Right forelimb (tissue), 1 donor: ENCODE measurements around the gene CHPF.
A peak's percentile ranks its signal among the peaks of the same experiment; 100 is the strongest.

Experiments used
- DNase-seq: peaks from one replicate; pipeline ENCODE4 v3.0.0-alpha.2; 2018

The CHPF gene

DNA sequence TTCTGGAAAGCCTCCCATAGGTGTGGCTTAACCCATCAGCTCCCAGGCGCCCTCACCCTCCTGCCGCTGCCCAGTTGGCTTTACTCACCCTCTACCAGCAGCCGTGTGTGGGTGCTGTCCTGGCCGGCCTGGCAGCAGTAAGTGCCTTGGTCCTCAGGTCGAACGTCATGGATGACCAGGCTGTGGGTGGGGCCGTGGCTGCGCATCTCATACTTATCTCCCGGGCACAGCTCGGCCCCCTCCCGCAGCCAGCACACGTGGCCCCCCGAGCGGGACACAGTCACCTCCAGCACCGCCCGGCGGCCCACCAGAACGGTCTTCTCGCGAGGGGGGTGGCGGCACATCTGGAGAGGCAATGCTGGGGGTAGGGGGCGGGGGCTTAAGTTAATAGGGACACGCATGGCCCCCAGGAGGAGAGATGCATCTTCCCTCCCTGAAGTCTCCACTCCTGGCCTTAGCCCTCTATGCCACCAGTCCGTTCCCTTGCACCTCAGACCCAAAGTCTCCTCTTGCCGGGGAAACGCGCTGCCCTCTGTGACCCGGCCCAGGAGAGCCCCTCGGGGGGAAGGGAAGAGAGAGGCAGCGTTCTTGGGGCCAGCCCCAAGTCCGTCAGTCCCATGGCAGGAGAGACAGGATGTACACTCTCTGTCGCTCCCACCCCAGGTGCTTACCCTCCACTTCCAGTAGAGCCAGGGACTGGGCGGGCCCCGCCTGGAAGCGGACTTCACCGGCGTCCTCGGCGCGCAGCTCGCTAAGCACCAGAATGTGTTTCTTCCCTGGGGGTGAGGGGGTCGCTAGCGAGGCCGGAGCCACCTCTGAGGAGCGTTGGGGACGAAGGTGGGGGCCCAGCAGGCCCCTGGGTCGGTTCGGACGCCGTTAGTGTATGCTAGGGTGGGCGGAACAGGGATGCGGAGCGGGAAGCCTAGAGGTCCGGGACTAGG, 8.1 kb upstream of the CHPF start:
- no peak for DNase-seq

DNA sequence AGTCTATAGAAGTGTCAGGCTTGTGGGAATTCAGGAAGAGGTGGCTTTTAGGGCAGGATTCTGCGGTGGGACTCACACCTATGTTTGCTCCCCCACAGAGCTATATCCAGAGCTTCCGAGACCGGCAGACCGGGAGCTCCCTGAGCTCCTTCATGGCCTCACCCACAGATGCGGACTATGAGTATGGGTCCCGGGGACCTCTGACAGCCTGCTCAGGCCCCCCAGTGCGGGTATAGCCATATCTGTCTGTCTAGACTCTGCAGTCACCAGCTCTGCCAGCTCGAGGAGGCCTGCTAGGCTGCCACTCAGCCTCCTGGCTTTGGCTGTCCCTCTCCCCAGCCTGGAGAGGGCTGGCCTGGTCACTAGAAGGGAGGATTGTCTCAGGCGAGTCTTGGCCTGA, 6.0 kb upstream of the CHPF start:
- no peak for DNase-seq

DNA sequence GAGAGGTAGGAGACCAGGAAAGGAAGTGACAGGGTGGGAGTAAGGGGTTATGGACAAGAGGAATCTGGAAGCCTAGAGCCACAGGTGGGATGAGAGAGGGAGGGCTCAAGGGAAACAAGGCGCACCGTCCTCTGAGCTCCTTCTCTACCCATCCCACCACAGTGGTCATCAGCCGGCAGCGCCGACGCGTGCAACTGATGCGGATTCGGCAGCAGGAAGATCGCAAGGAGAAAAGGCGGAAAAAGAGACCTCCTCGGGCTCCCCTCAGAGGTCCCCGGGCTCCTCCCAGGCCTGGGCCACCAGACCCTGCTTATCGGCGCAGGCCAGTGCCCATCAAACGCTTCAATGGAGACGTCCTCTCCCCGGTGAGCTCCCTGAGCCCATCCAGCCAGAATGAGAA, 5.4 kb upstream of the CHPF start:
- no peak for DNase-seq

DNA sequence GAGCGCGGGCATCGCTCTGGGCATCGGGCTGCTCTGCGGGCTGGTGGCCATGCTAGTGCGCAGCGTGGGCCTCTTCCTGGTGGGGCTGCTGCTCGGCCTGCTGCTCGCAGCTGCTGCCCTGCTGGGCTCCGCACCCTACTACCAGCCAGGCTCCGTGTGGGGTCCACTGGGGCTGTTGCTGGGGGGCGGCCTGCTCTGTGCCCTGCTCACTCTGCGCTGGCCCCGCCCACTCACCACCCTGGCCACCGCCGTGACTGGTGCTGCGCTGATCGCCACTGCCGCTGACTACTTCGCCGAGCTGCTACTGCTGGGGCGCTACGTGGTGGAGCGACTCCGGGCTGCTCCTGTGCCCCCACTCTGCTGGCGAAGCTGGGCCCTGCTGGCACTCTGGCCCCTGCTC, 4.0 kb upstream of the CHPF start:
- DNase-seq = no peak

DNA sequence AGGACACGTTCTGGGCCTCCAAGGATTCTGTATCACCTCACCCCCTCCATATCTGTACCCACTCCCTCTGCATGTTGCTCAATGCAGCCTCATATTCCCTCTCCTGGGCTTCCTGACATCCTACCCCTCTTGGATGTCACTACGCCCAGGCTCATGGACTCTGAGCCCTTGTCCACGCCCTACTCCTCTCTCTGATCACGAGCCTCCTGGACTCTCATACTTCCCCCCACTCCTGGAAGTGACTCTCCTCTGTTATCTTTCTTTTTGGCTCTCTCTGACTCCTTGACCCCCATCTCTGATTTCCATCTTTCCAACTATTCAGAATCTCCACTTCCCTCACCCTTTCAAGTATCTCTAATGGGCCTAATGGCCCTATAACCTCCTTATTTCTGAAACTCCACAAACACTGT, 2.3 kb upstream of the CHPF start:
- DNase-seq = no peak

DNA sequence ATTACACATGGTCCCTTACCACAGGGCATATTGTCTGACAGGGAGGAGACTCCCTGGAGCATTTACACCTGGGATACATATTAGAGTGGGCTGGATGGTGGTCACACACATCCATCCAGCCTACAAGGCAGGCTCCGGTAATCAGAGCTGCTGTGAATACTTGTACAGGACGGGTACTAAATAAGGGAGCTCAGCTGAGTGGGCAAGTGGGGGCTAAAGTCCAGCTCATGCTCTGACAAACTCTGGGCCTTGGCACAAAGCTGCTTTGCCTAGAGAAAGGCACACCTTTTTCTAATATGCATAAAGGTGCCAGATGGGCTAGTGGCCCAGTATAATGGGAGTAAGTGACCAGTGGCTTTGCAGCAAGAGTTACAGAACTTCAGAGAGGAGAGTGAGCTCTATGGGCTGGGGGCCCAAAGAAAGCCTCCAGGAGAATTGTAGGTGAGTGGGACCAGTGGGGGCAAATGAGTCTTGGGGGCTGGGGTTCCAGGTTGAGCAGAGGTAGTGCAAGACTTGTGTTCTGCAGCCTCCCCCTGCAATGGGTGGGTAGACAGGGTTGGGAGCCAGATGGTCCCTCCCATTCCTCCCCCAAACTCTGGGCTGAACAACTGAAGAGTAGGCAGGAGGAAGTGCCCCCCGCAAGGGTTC, 1.8 kb upstream of the CHPF start:
- no peak for DNase-seq

DNA sequence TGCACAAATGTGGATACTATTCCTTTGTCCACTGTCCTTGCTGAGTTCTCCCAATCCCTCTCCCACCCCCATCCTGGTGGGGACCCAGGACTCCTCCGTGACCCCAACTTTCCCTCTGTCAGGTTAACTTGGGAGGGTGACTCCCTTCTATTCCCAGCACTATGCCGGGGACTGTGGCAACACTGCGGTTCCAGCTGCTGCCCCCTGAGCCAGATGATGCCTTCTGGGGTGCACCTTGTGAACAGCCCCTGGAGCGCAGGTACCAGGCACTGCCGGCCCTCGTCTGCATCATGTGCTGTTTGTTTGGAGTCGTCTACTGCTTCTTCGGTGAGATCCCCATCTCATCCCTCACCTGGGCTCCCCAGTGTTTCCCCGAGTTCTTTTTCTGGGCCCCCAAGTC, 958 bp upstream of the CHPF start:
- no peak for DNase-seq

DNA sequence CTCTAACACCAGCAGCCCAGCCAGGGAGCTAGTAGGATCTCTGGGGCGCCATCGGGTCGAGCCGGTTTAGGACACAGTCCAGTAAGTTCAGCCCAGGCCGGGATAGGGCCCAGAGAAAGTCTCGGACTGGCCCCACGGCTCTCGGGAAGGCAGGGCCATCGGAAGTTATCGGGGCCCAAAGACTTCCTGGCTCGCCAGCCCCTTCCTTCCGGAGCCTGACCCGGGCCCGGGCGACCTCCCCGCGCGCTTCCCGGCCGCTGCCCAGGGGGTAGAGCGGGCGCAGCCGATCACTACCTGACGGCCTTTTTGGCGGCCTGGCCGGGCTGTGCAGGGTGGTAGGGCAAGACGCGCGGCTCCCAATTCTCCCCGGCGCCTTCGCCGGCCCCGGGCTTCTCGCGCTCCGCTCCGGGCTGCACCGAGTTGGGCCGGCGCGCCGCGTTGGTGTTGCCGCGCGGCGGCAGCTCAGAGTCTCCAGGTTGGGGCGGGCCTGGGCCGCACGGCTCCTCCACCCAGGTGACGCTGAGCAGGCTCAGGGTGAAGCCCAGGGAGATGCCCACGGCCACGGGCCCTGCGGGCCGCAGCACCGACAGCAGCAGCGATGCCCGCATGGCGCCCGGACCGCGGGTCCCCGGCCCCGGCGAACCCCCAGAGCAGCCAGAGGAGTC, 546 bp downstream of the CHPF start:
- DNase-seq = no peak

DNA sequence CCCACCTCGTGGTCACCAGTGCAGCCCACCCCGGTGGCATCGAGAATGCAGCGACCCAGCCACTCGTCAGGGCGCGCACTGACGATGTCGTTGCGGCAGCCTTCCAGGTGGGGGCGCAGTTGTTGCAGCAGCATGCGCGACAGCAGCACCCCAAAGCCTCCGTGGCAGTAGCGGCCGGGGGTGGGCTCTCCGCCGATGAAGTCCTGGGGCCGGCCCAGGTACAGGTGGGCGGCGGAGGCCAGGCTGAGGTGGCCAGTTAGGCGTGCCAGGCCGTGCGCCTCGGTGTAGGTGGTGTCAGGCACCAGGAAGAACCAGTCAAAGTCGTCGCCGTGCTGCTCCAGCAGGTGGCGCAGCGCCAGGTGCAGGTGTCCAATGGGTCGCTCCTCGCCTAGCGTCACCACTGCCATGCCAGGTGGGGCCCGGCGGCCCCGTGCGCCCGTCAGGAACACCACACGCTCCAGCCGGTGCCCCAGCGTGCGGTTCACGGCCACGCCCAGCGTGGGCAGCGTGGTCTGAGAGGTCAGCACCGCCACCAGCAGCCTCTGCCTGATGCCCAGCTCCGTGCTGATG, 1.9 kb downstream of the CHPF start:
- DNase-seq = peak; percentile 86

DNA sequence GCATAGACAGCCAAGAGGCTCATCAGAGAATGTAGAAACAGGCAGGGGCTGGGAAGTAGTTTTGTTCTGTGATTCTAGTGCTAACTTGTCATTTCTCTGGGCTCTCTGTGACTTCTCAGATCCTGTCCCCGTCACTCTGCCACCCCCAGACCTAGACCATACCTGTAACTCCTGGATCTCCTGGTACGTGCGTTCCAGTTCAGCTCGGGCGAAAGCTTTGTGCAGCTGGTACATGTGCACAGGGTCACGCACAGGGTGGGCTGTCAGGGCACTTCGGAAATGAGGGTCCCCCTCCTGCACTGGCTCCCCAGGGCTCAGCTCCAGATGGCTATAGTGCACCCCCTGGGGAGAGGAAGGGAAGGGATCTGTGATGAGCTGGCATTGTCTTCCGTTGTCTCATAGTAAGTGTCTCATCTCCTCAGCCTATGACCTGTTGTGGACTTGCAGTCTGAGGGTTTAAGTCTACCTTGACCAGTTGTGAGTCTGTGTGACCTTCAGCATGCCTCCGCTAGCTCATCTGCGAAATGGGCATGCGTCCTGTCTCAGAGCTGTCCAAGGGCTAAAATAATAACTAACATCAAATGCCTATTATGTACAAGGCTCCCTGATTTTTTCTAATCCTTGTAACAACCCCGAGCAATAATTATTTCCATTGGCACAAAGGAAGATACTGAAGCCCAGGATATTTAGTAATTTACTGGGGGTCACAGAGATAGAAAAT, 2.7 kb downstream of the CHPF start:
- DNase-seq = no peak

DNA sequence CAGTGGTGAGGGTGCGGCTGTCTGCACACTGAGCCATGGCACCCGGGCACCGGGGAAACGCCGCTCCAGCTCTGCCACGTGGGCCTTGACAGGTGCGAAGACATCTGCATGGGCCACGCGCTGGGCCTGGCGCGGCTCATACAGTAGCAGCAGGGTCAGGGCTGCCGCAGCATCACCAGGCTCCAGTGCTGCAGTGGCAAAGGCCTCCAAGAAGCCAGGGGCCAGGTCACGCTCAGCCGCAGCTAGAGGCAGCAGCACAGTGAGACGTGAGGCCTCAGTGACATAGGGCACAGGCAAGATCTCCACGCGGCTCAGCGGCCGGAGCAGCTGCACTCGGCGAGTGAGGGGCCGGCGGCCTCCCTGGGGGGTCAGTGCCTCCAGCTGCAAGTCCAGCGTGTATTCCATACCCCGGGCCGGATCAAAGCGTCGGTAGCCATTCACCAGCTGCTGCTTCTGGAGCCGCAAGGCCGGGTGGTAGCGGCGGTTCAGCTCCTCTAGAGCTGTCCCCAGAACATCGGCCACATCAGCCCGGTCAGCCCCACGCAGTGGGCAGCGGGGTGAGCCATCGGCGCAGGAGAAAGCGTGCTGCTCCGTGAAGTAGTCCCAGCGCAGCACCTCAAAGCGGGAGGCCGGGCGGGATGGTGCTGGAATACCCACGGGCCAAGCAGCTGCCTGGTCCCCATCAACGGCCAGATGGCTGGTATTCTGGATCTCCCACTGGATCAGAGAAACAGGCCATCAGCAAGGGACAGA, 3.5 kb downstream of the CHPF start:
- DNase-seq = no peak

DNA sequence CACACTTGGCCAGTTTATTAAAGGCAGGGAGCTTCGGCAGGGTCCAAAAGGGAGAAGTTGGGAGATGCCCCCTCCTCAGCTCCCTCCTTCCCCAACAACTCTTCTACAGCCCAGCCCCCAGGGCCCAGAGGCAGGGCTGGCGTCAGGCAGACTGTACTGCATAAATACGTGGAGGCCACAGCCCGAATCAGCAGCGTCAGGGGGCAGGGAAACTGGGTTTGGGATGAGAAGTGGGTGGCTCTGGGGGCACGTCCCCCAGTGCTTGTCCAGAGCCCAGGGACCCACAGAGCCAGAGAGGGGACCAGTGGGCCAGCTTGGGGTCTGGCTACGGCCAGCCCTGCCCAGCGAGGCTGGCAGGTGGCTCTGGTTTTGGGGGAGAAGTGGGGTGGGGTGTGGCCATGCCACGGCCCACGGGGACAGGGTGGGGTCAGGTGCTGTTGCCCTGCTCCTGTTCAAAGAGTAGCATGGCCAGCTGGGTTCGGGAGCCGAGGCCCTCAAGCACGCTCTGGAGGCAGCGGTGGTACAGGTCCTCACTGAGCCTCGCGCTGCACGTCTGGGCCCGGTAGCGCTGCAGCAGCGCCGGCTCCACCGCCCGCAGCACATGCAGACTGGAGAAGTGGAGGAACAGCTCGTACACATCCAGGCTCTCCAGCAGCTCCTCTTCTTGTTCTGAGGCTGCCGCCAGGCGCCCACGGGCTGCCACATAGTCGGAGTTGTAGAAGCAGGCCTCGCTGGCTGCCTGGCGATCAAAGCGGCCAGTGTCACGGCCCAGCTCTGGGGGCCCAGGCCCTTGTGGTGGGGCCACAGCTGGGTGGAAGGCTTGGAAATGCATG, 4.4 kb downstream of the CHPF start:
- DNase-seq = no peak

DNA sequence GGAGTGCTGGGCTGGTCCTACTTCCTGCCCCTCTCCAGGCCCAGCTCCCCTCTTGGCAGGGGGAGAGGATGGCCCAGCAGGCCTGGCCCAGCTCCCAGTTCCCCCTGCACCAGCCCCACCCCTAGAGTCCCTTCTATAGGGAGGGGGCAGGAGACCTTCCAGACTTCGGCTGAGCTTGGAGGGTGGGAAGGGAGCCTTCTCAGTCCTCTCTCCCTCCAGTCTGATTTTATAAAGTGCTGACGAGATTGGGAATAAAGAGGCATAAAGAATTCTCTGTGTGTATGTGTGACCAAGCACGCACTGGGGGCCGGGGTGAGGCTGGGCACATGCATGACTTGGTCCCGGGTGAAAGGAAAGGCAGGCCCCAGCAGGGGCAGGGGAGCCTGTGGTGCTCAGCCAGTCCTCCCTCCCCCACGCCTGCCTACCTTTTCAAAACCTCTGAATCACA, 5.1 kb downstream of the CHPF start:
- DNase-seq = peak; percentile 72

DNA sequence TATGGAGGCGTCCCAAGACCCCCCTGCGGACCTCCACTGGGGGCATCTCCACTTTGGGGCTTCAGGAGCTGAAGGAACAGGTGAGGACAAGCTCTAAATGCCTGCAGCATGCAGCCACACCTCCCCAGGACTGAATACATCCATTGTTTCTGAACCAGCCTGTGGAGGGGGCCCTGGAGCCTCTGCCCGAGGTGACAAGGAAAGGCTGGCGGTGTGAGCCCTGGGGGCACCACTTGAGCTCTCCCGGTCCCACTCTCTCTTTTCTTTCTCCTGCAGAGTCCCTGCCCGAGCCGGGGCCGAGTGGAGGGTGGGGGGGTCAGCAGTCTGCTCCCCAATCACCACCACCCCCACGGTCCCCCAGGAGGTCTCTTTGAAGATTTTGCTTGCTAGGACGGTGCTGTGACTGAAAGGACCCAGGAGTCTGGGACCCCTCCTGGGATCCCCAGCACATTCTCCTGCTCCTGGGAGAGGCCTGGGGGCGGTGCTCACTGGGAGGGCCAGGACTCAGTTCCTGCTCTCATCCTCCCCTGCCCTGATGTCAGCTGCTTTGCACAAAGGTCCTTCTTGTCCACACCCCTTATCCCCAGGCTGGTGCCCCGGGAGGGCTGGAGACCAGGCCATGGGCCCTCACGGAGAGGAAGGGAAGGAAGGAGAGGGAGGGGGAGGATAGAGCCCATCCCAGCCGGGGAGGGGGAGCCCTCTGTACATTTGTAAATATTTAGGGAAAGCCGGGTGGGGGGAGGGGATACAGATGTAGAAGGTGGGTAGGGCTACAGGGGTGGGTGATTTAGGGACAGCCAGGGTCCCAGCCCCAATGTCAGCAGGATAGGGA, 5.7 kb downstream of the CHPF start:
- DNase-seq = no peak

DNA sequence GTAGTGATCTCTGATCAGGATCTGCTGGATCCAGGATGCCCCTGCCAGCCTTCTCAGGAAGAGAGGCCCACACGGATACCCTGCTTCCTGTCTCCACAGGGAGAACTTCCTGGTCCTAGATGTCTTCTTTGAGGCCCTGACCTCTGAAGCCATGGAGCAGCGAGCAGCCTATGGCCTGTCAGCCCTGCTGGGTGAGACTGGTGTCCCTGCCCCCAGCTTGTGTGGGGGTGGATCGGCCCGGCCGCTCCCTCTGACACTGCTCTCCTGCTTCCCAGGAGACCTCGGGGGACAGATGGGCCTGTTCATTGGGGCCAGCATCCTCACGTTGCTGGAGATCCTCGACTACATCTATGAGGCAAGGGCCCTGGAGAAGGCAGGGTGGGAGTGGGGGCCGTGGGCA, 6.6 kb downstream of the CHPF start:
- no peak for DNase-seq

DNA sequence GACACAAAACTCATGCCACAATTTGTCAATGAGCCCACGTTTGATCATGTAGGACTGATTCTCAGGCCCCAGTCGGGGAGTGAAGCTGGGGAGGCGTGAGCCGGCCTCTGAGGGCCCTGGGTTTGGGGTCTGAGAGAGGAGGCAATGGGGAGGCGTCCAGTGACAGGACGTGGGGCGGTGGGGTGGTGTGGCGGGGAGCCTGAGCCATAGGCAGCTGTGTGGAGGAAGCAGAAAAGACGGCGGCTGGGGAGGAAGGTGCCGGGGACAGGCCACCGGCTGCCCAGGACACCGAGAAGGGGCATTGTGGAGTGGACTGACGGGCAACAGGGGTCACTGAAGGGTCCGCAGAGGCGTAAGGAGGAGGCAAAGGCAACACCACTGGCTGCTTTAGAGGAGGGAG, 7.2 kb downstream of the CHPF start:
- DNase-seq = no peak

DNA sequence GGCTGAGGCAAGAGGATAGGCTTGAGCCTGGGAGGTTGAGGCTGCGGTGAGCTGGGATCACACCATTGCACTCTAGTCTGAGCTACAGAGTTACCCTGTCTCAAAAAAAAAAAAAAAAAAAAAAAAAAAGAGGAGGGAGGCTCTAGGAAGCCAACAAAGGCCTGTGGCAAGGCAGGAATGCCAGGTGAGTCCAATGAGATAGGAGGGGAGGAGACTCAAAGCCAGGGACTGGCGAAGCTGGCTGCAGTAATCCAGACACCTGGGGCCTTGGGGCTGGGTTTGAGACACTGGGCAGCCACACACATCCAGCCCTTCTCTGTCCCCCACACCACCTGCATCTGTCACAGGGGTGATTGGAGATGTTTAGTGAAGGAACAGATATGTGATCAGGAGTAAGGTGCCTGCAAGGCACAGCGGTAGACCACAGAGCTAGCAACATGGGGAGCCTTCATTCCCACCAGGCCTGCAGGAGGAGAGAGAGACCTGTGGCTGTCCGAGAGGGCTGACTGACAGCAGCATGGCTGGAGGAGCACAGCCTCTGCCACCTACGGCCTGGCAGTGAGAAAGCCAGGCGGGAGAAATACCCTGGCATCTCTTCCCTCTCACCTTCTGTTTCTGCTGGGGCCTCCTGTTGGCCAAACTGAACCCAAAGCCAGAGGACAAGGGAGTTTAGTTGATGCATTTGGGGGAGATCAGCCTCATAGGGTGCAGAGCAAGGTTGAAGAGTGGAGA, 9.5 kb downstream of the CHPF start:
- no peak for DNase-seq

DNA sequence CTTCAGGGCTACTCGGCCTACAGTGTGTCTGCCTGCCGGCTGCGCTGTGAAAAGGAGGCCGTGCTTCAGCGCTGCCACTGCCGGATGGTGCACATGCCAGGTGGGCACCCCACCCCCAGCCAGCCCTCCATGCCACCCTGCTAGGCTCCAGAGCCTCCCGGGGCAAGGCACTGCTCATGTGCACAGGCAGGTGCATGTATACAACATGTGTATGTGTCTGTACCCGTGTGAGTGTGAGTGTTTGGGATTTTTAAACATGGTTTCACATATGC, 11.3 kb downstream of the CHPF start:
- no peak for DNase-seq

DNA sequence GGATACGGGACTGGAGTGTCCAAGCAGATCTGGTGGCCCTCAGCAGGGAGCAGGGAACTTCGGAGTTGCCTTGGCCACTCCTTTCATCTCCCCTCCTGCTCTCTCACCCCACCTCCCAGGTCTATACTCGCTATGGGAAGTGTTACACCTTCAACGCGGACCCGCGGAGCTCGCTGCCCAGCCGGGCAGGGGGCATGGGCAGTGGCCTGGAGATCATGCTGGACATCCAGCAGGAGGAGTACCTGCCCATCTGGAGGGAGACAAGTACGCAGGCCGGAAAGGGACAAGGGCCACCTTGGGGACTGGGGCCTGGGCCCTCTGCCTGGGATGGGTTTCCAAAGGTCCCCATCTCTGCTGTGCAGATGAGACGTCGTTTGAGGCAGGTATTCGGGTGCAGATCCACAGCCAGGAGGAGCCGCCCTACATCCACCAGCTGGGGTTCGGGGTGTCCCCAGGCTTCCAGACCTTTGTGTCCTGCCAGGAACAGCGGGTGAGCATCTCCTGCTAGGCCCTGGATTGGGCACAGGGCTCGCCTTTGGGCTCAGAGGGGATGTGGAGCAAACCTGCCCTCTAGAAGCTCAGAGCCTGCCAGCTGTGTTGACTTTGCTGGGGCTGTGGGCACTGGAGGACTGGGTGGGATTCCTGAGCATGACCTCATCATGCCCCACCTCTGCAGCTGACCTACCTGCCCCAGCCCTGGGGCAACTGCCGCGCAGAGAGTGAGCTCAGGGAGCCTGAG, 11.8 kb downstream of the CHPF start:
- no peak for DNase-seq
